Measurements from ENCODE around the gene PPID.

DNA sequence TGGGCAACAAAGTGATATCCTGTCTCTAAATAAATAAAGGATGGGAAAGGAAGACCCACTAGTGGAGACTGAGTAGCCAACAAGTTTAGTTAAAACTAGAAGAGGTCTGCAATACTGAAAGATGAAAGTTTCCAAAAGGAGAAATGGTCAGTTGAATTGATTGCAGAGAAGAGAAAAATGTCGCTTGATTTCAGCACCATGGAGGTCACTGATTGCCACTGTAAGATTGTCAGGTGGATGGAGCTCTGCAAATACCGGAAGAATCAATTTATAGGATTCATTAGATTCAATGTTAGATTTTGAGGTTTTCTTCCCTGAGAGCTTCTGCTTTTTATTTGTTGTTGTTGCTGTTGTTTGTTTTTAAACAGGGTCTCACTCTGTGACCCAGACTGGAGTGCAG lies 40.3 kb upstream of the PPID start:
- TF ChIP-seq CTCF (IDR thresholded peaks at IDR 0.05; ENCODE audit: insufficient read depth, low read depth, low read length) = no peak
- TF ChIP-seq EZH2 (IDR thresholded peaks at IDR 0.05; ENCODE audit: insufficient read depth, low read length) = no peak

Measured in astrocyte (in vitro differentiated cells and primary cell).